WTC11 (cell line): ENCODE results near the gene IL4I1. TPM values are rescaled to one million over a fixed set of nuclear protein-coding genes. Genes with fewer than 3 reads are reported as not detected.
A peak's percentile ranks its signal among the peaks of the same experiment; 100 is the strongest.

Source experiments
- ATAC-seq: fragments of 200-7000 bp; cut with Tn5 transposase; 2 replicates; pipeline ENCODE4 v1.10.0; 2021; ENCODE audit warnings: mild to moderate bottlenecking, moderate library complexity
- CTCF ChIA-PET: fragments of 300-600 bp; sonication (Branson Sonifier 250); formaldehyde crosslinking; loops from one replicate; lab custom pipeline; 2021; ENCODE audit warnings: antibody characterized with exemption; lab: Charles Lee
- POLR2A ChIA-PET: fragments of 350-600 bp; sonication (Branson Sonifier 250); formaldehyde crosslinking; loops from one replicate; lab custom pipeline; 2021; ENCODE audit warnings: antibody characterized with exemption; lab: Charles Lee
- DNase-seq: peaks from one replicate; pipeline ENCODE4 v3.0.0; 2021; ENCODE audit warnings: low spot score
- H3K27ac Mint-ChIP-seq: 2 replicates; pipeline ENCODE4 v1.8.0; 2021; ENCODE audit warnings: mixed read lengths
- H3K27me3 Mint-ChIP-seq: 2 replicates; pipeline ENCODE4 v1.8.0; 2021; ENCODE audit warnings: low read depth, mild to moderate bottlenecking, moderate library complexity, mixed read lengths
- H3K36me3 Mint-ChIP-seq: 2 replicates; pipeline ENCODE4 v1.8.0; 2021; ENCODE audit warnings: mixed read lengths
- H3K4me1 Mint-ChIP-seq: 2 replicates; pipeline ENCODE4 v1.8.0; 2022; ENCODE audit warnings: mixed read lengths
- H3K4me3 Mint-ChIP-seq: 2 replicates; pipeline ENCODE4 v1.8.0; 2021; ENCODE audit warnings: mild to moderate bottlenecking, moderate library complexity, mixed read lengths
- H3K9me3 Mint-ChIP-seq: 2 replicates; pipeline ENCODE4 v1.8.0; 2021; ENCODE audit warnings: mixed read lengths
- ATF1 ChIP-seq: sonication (generic); formaldehyde crosslinking; IDR thresholded peaks from 2 replicates; pipeline ENCODE4 v1.8.1; 2023; ENCODE audit warnings: mild to moderate bottlenecking, moderate library complexity, missing genetic modification reagents
- ATF3 ChIP-seq: sonication (generic); formaldehyde crosslinking; conservative IDR thresholded peaks from 2 replicates; pipeline ENCODE4 v1.8.1; 2022; ENCODE audit warnings: mild to moderate bottlenecking, missing genetic modification reagents
- CDX4 ChIP-seq: fragments of 250-450 bp; sonication (Bioruptor Pico); IDR thresholded peaks from 2 replicates; pipeline ENCODE4 v1.9.0; 2021; ENCODE audit warnings: moderate library complexity, mild to moderate bottlenecking, inconsistent platforms, borderline replicate concordance
- CTCF ChIP-seq: fragments of 200-600 bp; IDR thresholded peaks from 2 replicates; pipeline ENCODE4 v1.8.0; 2022; ENCODE audit warnings: antibody characterized with exemption
- FOXP1 ChIP-seq: sonication (generic); formaldehyde crosslinking; IDR thresholded peaks from 2 replicates; pipeline ENCODE4 v1.8.0; 2022; ENCODE audit warnings: missing genetic modification reagents, mild to moderate bottlenecking, moderate library complexity, borderline replicate concordance
- GRHL2 ChIP-seq: fragments of 250-450 bp; sonication (Bioruptor Pico); IDR thresholded peaks from 2 replicates; pipeline ENCODE4 v1.8.0; 2022; ENCODE audit warnings: mild to moderate bottlenecking, moderate library complexity; ENCODE audit not compliant: insufficient replicate concordance, severe bottlenecking
- GTF2I ChIP-seq: fragments of 250-450 bp; sonication (Bioruptor Pico); conservative IDR thresholded peaks from 2 replicates; pipeline ENCODE4 v1.4.0; 2021; ENCODE audit warnings: mild to moderate bottlenecking
- KAT7 ChIP-seq: sonication (generic); formaldehyde crosslinking; IDR thresholded peaks from 2 replicates; pipeline ENCODE4 v1.8.1; 2023; ENCODE audit warnings: missing genetic modification reagents, mild to moderate bottlenecking, borderline replicate concordance
- MLX ChIP-seq: sonication (generic); formaldehyde crosslinking; IDR thresholded peaks from 2 replicates; pipeline ENCODE4 v1.8.1; 2023; ENCODE audit warnings: mild to moderate bottlenecking, missing genetic modification reagents, moderate library complexity
- NR3C1 ChIP-seq: sonication (generic); formaldehyde crosslinking; conservative IDR thresholded peaks from 2 replicates; pipeline ENCODE4 v1.8.1; 2023; ENCODE audit warnings: low read depth, mild to moderate bottlenecking, missing genetic modification reagents
- PRDM15 ChIP-seq: sonication (generic); formaldehyde crosslinking; IDR thresholded peaks from 2 replicates; pipeline ENCODE4 v1.8.0; 2022; ENCODE audit warnings: missing genetic modification reagents
- RORB ChIP-seq: fragments of 250-450 bp; sonication (Bioruptor Pico); IDR thresholded peaks from 2 replicates; pipeline ENCODE4 v1.9.0; 2021; ENCODE audit warnings: mild to moderate bottlenecking
- SP1 ChIP-seq: sonication (generic); formaldehyde crosslinking; conservative IDR thresholded peaks from 2 replicates; pipeline ENCODE4 v1.8.1; 2022; ENCODE audit warnings: missing genetic modification reagents
- TP53 ChIP-seq: sonication (generic); formaldehyde crosslinking; IDR thresholded peaks from 2 replicates; pipeline ENCODE4 v1.8.1; 2023; ENCODE audit warnings: mild to moderate bottlenecking, missing genetic modification reagents
- USF2 ChIP-seq: sonication (generic); formaldehyde crosslinking; IDR thresholded peaks from 2 replicates; pipeline ENCODE4 v1.8.1; 2023; ENCODE audit warnings: mild to moderate bottlenecking, missing genetic modification reagents, moderate library complexity
- ZNF121 ChIP-seq: sonication (generic); formaldehyde crosslinking; IDR thresholded peaks from 2 replicates; pipeline ENCODE4 v1.8.0; 2023; ENCODE audit warnings: missing genetic modification reagents
- ZNF232 ChIP-seq: sonication (generic); formaldehyde crosslinking; IDR thresholded peaks from 2 replicates; pipeline ENCODE4 v1.8.0; 2022; ENCODE audit warnings: mild to moderate bottlenecking, missing genetic modification reagents
- ZNF416 ChIP-seq: fragments of 250-450 bp; sonication (Bioruptor Pico); IDR thresholded peaks from 2 replicates; pipeline ENCODE4 v1.9.0; 2021; ENCODE audit warnings: mild to moderate bottlenecking, inconsistent platforms
- total RNA-seq: library from RNA; stranded (reverse); gene quantifications from 3 replicates; pipeline ENCODE4 v1.2.3, GENCODE V29; 2021

Gene IL4I1
- total RNA-seq, 1 experiment from 2014 or later = 0.83 TPM

GRCh38 chr19:49918089-49918488, 21.4 kb upstream of the IL4I1 start:
- Mint-ChIP-seq H3K4me3 (no peak overlapping the region), H3K36me3 (peaks cover 41% of the 10 kb centered on the region), H3K27ac (no peak overlapping the region), H3K4me1 (peaks cover 30% of the 10 kb centered on the region), H3K27me3 (no peaks in the 10 kb centered on the region), H3K9me3 (peaks cover 6% of the 10 kb centered on the region)
- DNase-seq (no peak), ATAC-seq (no peak)
- POLR2A ChIA-PET = interaction anchor here (2.4 kb wide), 1 partner anchor 12 kb away, joined by 7 read pairs; the partner anchor contains the start of gene NUP62
- CTCF ChIA-PET = interaction anchor here (1.2 to 2.2 kb wide), 2 partner anchors 11 to 20 kb away, joined by 7 to 8 read pairs; partner anchors contain the start of genes ATF5 and NUP62
- TF ChIP-seq GRHL2 (CRISPR knock-in tag) (no peak), ZNF121 (CRISPR knock-in tag) (peak; percentile 66), KAT7 (CRISPR knock-in tag) (no peak), ZNF416 (CRISPR knock-in tag) (no peak), ATF1 (no peak)

GRCh38 chr19:49916839-49917733, 20.4 kb upstream of the IL4I1 start:
- ATAC-seq = peak; percentile 60
- ChIA-PET CTCF (interaction anchor here (0.8 to 2.2 kb wide), 6 partner anchors 12 to 47 kb away, joined by 3 to 8 read pairs (median 4); partner anchors contain the start of genes ATF5 and NUP62), POLR2A (interaction anchor here (1.0 to 2.4 kb wide), 3 partner anchors 9 to 13 kb away, joined by 3 to 7 read pairs (median 4); partner anchors contain the start of genes ATF5 and NUP62)
- H3K27ac Mint-ChIP-seq = peak overlapping the region; percentile 92
- no peak overlapping the region for H3K4me3 Mint-ChIP-seq
- peaks cover 25% of the 10 kb centered on the region for H3K4me1 Mint-ChIP-seq
- H3K27me3 Mint-ChIP-seq = no peaks in the 10 kb centered on the region
- H3K36me3 Mint-ChIP-seq = peaks cover 49% of the 10 kb centered on the region
- peak; percentile 18; the same call in 1 of the 2 replicates for TF ChIP-seq CTCF
- peak; percentile 87 for TF ChIP-seq ZNF121 (CRISPR knock-in tag)
- no peak for TF ChIP-seq CDX4 (CRISPR knock-in tag)
- DNase-seq = peak; percentile 62
- peaks cover 6% of the 10 kb centered on the region for H3K9me3 Mint-ChIP-seq

- ATAC-seq = no peak
- Mint-ChIP-seq H3K4me3 (no peak overlapping the region), H3K27ac (no peak overlapping the region; the same call in 1 of the 2 replicates), H3K36me3 (peaks cover 51% of the 10 kb centered on the region), H3K27me3 (no peaks in the 10 kb centered on the region), H3K9me3 (peaks cover 6% of the 10 kb centered on the region), H3K4me1 (peaks cover 11% of the 10 kb centered on the region)
- ChIA-PET POLR2A (no interaction called here), CTCF (interaction anchor here (0.7 to 3.1 kb wide), 4 partner anchors 12 to 1788 kb away, joined by 3 to 18 read pairs (median 4); no protein-coding TSS in a partner anchor)
- no peak for DNase-seq
- TF ChIP-seq ATF3 (no peak), USF2 (CRISPR knock-in tag) (no peak), SP1 (CRISPR knock-in tag) (no peak), GTF2I (CRISPR knock-in tag) (0 out of 2 replicates have a peak, but pooled peaks have one; percentile 14)
These were observed 18.6 kb upstream of the IL4I1 start for GRCh38 chr19:49915271-49915670.

- POLR2A ChIA-PET = interaction anchor here (0.5 to 1.7 kb wide), 2 partner anchors 16 to 938 kb away, joined by 3 to 9 read pairs; partner anchors contain the start of genes ATF5 and NUP62
- peak; percentile 5; the same call in 1 of the 2 replicates for ATAC-seq
- no peak for DNase-seq
- Mint-ChIP-seq H3K27me3 (no peaks in the 10 kb centered on the region), H3K4me3 (no peak overlapping the region), H3K27ac (peak overlapping the region; percentile 75; the same call in 1 of the 2 replicates), H3K9me3 (peaks cover 6% of the 10 kb centered on the region), H3K36me3 (peaks cover 63% of the 10 kb centered on the region), H3K4me1 (peaks cover 8% of the 10 kb centered on the region)
- CTCF ChIA-PET = interaction anchor here (0.9 to 3.1 kb wide), 8 partner anchors 15 to 84 kb away, joined by 3 to 18 read pairs (median 6); partner anchors contain the start of genes ATF5 and NUP62
- TF ChIP-seq FOXP1 (CRISPR knock-in tag) (no peak), RORB (no peak), ZNF232 (CRISPR knock-in tag) (no peak), PRDM15 (CRISPR knock-in tag) (no peak), NR3C1 (CRISPR knock-in tag) (no peak), MLX (no peak), TP53 (CRISPR knock-in tag) (no peak)
These were observed 17.0 kb upstream of the IL4I1 start for GRCh38 chr19:49913720-49914119.
